Stimulated activated CD4-positive, alpha-beta T cell treated with anti-CD3 and anti-CD28 coated beads, Interleukin-2, amount 100 ng/mL, for 48 hours (primary cell): ENCODE results near the gene MKRN3.

Source experiments
- DNase-seq, 2 donors: peaks; one replicate each; pipeline ENCODE4 v3.0.0-alpha.2; 2020

Gene MKRN3

GRCh38 chr15:23565395-23566070 lies at the start of gene MKRN3:
TSS of gene MKRN3 (plus strand) at chr15:23565674. CDS start at chr15:23565783, 109 bp downstream.
- DNase-seq: no peak

GRCh38 chr15:23516866-23517265 lies 48.6 kb upstream of the MKRN3 start:
- DNase-seq: no peak

- DNase-seq: no peak
Observed at GRCh38 chr15:23518104-23518503, 47.4 kb upstream of the MKRN3 start.

- no peak for DNase-seq
Observed at GRCh38 chr15:23524816-23525215, 40.7 kb upstream of the MKRN3 start.

- DNase-seq: no peak
Observed at GRCh38 chr15:23529891-23530290, 35.6 kb upstream of the MKRN3 start.

GRCh38 chr15:23532024-23532423 lies 33.5 kb upstream of the MKRN3 start:
- no peak for DNase-seq

GRCh38 chr15:23536659-23537058 lies 28.8 kb upstream of the MKRN3 start:
- no peak for DNase-seq

- DNase-seq: no peak
Observed at GRCh38 chr15:23538648-23539047, 26.8 kb upstream of the MKRN3 start.

- no peak for DNase-seq
Observed at GRCh38 chr15:23539892-23540291, 25.6 kb upstream of the MKRN3 start.

- DNase-seq: no peak
Observed at GRCh38 chr15:23546158-23546557, 19.3 kb upstream of the MKRN3 start.

- no peak for DNase-seq
Observed at GRCh38 chr15:23548071-23548470, 17.4 kb upstream of the MKRN3 start.

GRCh38 chr15:23561914-23562313 lies 3.6 kb upstream of the MKRN3 start:
- DNase-seq: no peak

- DNase-seq: no peak
Observed at GRCh38 chr15:23564821-23565394, 566 bp upstream of the MKRN3 start.

- no peak for DNase-seq
Observed at GRCh38 chr15:23566071-23566554, 639 bp downstream of the MKRN3 start.

- DNase-seq: no peak
Observed at GRCh38 chr15:23566651-23567050, 1.2 kb downstream of the MKRN3 start.

- DNase-seq: no peak
Observed at GRCh38 chr15:23567921-23568320, 2.4 kb downstream of the MKRN3 start.

GRCh38 chr15:23569151-23569925 lies 3.9 kb downstream of the MKRN3 start:
- DNase-seq: no peak

- DNase-seq: no peak
Observed at GRCh38 chr15:23570486-23570885, 5.0 kb downstream of the MKRN3 start.

GRCh38 chr15:23572844-23573243 lies 7.4 kb downstream of the MKRN3 start:
- no peak for DNase-seq

GRCh38 chr15:23574742-23575141 lies 9.3 kb downstream of the MKRN3 start:
- no peak for DNase-seq

GRCh38 chr15:23576061-23576460 lies 10.6 kb downstream of the MKRN3 start:
- no peak for DNase-seq

GRCh38 chr15:23578521-23579150 lies 13.2 kb downstream of the MKRN3 start:
- no peak for DNase-seq

GRCh38 chr15:23588268-23588667 lies 22.8 kb downstream of the MKRN3 start:
- DNase-seq: no peak
